HPDE6-E6E7 (cell line): ENCODE results near the gene BID.
"Not testable (repeated sequence)": the region's sequence is repeated elsewhere in the genome, so short reads cannot be mapped to it uniquely, and the experiment has no call there.

Source experiments
- DNase-seq: peaks from one replicate; pipeline ENCODE4 v3.0.0; 2011; ENCODE audit warnings: missing footprints; ENCODE audit errors: extremely low spot score

Gene BID

GRCh38 chr22:17769716-17770082, 4.6 kb downstream of the BID start:
- no peak for DNase-seq

DNA sequence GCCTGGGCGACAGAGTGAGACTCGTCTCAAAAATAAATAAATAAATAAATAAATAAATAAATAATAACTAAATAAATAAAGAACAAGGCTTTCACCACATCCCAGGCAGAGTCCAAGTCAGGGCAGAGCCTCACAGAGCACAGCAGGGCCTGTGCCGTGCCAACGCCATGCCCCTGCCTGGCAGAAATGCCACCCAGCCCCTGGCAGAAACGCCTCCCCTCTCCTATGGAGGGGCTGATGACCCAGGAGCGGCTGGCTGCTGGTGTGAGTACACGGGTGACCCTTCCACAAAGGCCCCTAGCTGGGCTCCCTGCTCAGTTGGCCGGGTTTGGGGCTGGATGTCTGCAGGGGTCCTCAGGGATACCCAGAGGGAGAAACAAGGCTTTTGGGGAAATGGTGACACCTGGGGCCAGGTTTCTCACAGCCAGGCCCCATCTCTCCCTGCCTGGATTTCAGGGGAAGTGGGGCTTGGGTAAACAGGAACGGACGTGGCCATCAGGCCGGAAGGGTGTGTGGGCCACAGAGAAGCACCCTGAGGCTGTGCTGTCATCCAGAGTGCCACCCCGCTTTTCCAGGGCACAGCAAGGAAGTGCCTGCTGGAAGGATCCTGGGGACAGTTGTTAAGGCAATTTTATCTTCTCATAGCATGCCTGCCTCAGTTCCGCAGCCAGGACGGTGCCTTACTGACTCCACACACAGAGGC, 5.1 kb downstream of the BID start:
- no peak for DNase-seq

DNA sequence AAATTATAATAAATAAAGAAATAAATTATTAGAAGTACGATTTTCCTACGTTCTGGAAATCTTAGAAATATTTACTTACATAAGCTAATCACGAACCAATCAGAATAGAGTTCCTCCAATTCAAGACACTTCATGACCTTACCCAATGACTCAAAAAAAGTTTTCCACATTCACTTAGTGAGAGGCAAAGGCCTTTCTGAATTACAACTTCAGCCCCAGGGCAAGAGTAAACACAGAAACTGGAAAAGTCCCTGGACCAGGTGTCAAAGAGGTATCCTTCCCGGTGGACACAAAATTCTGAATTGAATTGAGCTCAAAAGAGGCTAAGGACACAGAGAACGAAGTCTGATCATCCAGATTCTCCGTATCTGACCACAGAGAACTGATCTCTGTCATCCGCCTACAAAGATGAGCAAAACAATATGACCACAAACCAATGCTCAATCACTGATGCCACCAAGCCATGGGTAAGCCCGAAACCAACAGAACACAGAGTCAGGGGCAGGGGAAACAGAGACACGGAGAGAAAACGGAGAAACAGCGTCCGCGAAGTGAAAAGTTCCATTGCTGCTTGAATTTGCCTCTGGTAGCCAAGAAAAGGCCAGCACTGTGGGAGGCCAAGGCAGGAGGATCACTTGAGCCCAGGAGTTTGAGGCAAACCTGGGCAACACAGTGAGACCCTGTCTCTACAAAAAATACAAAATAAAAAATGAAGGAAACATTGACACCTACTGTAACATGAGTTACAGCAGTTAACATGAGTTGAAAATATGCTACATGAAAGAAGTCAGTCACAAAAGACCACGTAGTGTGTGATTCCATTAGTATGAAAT, 6.8 kb downstream of the BID start:
- DNase-seq: no peak

GRCh38 chr22:17764852-17765251, 9.4 kb downstream of the BID start:
- DNase-seq: not testable (repeated sequence)

GRCh38 chr22:17764036-17764435, 10.2 kb downstream of the BID start:
- DNase-seq: no peak

DNA sequence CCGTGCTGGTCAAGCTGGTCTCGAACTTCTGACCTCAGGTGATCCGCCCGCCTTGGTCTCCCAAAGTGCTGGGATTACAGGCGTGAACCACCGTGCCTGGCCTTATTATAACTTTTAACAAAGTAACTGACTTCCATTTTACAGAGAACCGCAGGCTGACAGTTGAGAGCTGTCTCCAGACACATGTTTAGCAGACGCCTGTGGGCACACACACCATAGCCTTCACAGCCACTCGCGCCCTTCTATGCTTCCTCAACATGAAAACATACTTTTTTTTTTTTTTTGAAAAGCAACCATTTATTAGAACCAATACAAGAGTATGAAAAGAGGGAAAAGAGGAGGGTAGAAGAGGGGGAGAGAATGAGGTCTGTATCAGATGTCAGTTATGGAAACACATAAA, 10.8 kb downstream of the BID start:
- DNase-seq: not testable (repeated sequence)

- DNase-seq: no peak
Measured at GRCh38 chr22:17761138-17761488, 13.2 kb downstream of the BID start.

GRCh38 chr22:17754233-17754925, 19.9 kb downstream of the BID start:
- DNase-seq: no peak

- no peak for DNase-seq
Measured at GRCh38 chr22:17753401-17753989, 20.8 kb downstream of the BID start.

DNA sequence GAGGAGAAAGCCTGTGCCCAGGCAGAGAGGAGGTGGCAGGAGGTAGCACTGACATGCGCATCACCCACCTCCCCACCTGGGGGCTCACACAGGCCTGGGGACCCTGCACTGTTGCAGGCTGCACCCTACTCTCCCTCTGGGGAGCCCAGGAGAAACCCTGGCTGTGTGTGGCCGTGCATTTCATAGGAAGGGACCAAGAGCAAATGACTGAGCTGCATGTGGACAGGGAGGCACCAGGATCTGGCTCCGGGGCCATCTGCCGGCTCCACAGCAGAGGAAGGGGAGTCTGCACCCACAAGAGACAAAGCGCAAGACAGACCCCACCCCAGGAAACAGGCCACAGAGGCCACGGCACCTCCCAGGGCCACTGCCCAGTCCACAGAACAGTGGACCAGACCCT, 22.7 kb downstream of the BID start:
- DNase-seq: no peak

DNA sequence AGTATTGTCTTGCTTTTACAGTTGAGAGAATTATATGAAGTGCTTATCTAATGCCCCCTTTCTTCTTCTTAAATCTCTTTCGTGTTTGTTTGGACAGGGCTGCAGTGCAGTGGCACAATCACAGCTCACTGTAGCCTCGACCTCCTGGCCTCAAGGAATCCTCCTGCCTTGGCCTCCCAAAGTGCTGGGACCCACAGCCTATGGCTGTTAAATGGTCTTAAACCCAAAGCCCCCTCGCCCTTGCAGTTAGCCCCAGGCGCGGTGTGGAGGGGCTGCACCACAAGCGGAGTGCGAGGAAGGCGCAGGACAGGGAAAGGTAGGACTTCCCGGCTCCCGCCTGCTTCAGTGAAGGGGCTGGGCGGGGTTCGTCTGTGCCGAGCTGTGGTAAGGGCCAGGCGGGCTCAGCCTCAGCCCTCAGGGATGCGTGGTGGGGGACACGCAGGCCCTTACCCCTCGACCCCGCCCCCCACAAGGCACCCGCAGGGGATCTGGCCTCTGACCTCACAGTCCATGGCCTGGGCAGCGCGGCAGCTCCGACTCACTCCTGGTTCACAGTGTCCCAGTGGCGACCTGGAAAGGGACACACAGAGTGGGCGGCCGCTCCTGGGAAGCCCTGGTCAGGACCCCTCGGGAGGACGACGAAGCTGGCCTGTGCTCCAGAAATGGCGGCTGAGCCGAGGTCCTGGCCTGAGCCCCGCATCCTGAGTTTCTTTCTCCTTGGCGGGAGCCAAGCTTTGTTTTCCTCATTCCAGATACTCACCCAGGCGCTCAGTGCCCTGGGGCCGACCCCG, 24.5 kb downstream of the BID start:
- no peak for DNase-seq

GRCh38 chr22:17748555-17749353, 25.5 kb downstream of the BID start:
- no peak for DNase-seq

GRCh38 chr22:17746916-17747315, 27.4 kb downstream of the BID start:
- DNase-seq: no peak

DNA sequence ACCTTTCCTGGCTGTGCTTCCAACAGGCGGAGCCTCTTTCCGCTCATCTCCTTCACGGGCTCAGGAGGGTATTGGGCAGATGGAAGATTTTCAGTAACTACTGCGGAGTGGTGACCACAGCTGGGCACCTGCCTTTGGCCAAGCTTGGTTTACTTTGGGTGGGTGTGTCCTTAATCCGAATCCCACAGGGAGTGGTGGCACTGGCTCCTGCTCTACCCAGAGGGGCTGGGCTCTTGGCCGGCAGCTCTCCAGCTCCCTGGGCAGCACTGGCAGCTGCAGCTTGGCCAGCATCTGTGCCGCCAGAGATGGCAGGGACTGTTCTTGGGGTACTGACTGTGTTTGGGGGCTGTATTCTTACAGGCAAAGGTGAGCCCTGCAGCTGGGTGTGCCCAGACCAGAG, 29.8 kb downstream of the BID start:
- no peak for DNase-seq

GRCh38 chr22:17743661-17744411, 30.4 kb downstream of the BID start:
- DNase-seq: no peak

GRCh38 chr22:17742527-17742902, 31.8 kb downstream of the BID start:
- DNase-seq: peak; percentile 85

- DNase-seq: no peak
Measured at GRCh38 chr22:17741866-17742526, 32.3 kb downstream of the BID start.

DNA sequence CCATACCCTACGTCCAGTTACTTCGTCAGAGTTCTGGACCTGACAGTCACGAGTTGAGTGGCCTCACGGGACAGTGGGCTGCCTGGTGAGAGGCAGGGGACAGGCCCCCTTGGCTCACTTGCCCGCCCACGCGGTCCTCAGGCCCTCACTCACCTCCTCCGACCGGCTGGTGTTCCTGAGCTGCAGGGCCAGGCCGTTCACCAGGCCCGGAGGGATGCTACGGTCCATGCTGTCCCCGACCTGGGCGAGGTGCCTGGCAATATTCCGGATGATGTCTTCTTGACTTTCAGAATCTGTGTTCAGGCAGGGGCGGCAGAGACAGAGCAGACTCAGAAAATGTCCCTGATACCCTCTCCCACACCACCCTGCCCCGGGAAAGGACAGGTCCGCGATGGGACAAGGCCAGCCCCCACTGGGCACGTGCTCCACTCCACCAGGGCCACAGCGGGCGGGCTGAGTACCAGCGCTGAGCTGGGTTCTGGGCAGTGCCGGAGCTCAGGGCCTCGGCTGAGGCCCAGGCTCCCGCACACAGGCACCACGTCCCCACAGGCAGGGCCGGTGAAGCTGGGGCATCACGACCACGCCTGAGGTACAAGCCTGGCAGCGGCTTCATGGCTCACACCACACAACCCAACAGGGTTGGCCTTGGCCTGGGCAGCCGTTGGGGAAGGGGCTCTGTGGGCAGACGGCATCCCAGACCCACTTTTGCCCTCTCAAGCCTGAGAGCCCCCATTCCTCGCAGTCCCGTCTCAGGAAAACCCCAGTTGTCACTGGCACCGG, 34.9 kb downstream of the BID start:
- DNase-seq: no peak
